Right lobe of liver (tissue), 4 donors: ENCODE results near the gene XCR1.

ENCODE experiments used
- CTCF ChIP-seq, 4 donors: fragments of 200-600 bp in 3 of 4; fragments of 450-650 bp in 1 of 4; IDR thresholded peaks; one replicate each; pipeline versions ENCODE4 v1.5.1 to v1.8.0; 2016 to 2022; ENCODE audit warnings: antibody characterized with exemption in 4 of 4, mild to moderate bottlenecking in 2 of 4
- POLR2A ChIP-seq: fragments of 450-650 bp; IDR thresholded peaks from one replicate; pipeline ENCODE4 v1.6.1; 2017; ENCODE audit warnings: antibody characterized with exemption, mild to moderate bottlenecking
- donor health status: DM: no; HTN: no; CAD: no.
- donor health status: DM: no; HTN: no; CAD: no.
- donor health status: DM: no; HTN: yes; CAD: no.

- TF ChIP-seq POLR2A (no peak), CTCF (IDR thresholded peaks at IDR 0.05) (no peak)
These were observed 58.6 kb downstream of the XCR1 start for GRCh38 chr3:45968706-45969105.
